ENCODE data around the gene SLC35A3.

- TF ChIP-seq CTCF (IDR thresholded peaks at IDR 0.05) (no peak), POLR2A (IDR thresholded peaks at IDR 0.05) (no peak)
Observed at GRCh38 chr1:99963041-99963795, 6.6 kb upstream of the SLC35A3 start.
